NCI-H2196 (cell line): ENCODE measurements around the gene EMILIN3.

Source experiments
- DNase-seq: peaks from one replicate; lab custom pipeline; 2025; ENCODE audit not compliant: unreplicated experiment; lab: John Stamatoyannopoulos, UW

Gene EMILIN3

GRCh38 chr20:41392871-41393704 is 26.5 kb upstream of the EMILIN3 start:
- DNase-seq = no peak

DNA sequence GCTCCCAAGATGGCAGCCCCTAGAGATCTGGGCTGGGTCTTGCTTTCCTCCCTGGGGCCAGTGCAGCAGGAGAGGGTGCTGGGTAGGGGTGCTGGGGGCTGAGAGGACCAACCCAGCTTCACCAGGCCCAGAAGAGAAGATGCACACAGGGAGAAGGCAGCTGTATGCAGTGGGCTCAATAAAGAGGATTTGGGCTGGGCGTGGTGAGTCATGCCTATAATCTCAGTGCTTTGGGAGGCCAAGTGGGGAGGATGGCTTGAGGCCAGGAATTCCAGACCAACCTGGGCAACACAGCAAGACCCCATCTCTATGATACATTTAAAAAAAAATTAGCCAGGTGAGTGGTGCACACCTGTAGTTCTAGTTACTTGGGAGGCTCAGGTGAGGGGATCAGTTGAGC is 25.7 kb upstream of the EMILIN3 start:
- no peak for DNase-seq

GRCh38 chr20:41391587-41392001 is 25.0 kb upstream of the EMILIN3 start:
- no peak for DNase-seq

DNA sequence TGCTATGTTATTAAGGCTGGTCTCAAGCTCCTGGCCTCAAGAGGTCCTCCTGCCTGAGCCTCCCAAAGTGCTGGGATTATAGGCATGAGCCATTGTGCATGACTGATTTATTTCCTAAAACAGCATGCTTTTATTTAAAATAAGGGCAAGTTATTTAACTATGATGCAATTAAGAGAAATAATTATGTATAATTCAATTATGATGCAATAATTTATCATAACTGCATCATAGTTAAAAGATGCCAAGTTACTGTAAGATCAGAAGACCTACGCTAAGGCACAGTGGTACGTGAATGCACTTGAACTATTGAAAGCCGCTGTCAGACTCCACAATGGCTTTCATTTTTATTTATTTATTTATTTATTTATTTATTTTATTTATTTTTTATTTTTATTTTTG is 24.3 kb upstream of the EMILIN3 start:
- no peak for DNase-seq

DNA sequence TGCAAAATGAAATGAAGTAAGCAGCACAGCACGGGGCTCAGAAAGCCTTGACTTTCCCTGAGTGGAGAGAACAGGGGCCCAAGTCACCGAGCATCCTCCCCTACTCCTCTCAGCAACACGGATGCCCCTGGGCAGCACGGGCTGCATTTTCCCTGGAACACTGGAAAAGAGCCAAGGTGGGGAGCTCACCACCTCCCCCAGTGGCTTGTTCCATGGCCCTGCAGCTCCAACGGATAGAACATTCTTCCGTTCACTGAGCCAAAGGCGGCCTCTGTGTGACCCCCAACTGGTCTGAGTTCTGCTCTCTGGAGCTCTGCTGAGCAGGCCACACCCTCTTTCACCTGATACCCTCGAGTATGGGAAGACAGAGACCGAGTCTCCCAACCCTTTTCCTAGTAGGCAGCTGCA is 20.8 kb upstream of the EMILIN3 start:
- no peak for DNase-seq

GRCh38 chr20:41386502-41387427 is 20.1 kb upstream of the EMILIN3 start:
- no peak for DNase-seq

GRCh38 chr20:41382791-41383305 is 16.2 kb upstream of the EMILIN3 start:
- no peak for DNase-seq

- no peak for DNase-seq
Measured at GRCh38 chr20:41380551-41381193, 14.1 kb upstream of the EMILIN3 start.

GRCh38 chr20:41379551-41379950 is 12.9 kb upstream of the EMILIN3 start:
- no peak for DNase-seq

- no peak for DNase-seq
Measured at GRCh38 chr20:41377275-41377674, 10.7 kb upstream of the EMILIN3 start.

DNA sequence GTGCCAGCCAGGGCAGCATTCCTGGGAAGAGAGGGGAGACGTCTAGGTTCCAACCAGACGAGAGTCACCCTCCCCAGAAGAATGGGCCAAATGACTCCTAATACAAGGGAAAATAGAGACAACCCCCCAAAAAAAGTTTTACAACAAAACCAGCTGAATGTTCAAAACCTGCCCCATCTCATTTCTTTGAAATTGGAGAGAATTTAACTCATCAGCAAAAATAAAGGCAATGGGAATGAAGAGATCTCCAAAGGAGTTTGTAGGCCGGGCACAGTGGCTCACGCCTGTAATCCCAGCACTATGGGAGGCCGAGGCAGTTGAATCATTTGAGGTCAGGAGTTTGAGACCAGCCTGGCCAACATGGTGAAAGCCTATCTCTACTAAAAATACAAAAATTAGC is 9.7 kb upstream of the EMILIN3 start:
- DNase-seq = no peak

DNA sequence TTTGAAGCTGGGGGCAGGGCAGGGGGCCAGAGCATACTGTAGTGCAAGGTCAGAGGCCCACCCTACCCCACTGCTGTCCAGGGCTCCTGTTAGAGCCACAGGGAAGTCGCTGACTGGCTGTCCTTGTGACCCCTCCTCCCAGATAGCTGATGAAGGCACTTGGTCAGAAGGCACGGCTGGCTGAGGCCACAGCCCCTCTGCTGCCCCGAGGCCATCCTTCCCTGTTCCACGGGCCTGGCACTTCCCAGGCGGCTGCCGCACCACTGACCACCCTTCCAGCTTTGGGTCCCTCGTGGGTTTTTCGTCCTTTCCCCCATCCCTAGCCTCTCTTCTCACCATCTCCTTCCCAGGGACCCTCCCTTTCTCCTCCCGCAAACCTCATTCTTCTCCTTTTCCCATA is 9.2 kb upstream of the EMILIN3 start:
- DNase-seq = no peak

GRCh38 chr20:41373931-41374920 is 7.6 kb upstream of the EMILIN3 start:
- DNase-seq = no peak

DNA sequence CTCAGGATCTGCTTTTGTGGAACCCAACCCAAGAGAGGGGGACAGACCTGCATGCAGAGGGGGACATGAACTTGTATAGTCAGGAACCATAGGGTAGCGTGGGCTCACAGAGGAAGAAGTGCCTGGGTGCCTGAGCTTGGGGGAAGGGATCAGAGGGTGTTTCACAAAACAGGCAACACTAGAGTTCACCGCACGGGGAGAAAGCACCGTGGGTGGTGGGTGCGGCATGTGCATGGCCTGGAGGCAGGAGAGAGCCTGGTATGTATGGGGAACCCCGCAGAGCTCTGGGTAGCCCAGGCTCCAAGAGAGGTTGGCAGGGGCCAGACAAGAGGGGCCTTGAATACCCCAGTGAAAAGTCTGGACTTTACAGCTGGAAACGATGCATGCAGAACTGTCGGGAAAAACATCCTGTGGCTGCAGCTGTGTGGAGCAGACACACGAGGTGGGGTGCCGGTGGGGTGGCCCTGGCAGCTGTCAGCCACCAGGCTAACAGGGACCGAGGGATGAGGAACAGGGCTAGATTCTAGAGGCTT is 6.7 kb upstream of the EMILIN3 start:
- DNase-seq = no peak

- no peak for DNase-seq
Measured at GRCh38 chr20:41371371-41371770, 4.8 kb upstream of the EMILIN3 start.

- no peak for DNase-seq
Measured at GRCh38 chr20:41370176-41370575, 3.6 kb upstream of the EMILIN3 start.

DNA sequence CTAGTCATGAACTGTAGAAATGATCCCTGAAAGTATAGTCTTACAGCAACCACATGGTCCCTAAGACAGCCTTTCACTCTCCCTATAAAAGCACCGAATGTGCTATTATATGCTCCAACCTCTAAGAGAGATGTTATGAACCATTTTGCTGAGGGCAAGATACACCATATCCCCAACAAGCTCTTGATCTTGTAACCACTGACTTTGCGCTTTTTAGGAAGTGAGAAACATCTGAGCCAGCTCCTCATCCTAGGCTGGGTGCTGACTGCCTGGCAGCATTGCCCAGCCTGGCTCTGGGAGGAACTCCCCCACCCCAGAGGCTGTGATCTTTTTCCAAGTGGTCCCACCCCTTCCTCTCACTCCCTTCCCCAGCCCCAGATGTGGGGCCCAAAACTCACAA is 3.1 kb upstream of the EMILIN3 start:
- no peak for DNase-seq

DNA sequence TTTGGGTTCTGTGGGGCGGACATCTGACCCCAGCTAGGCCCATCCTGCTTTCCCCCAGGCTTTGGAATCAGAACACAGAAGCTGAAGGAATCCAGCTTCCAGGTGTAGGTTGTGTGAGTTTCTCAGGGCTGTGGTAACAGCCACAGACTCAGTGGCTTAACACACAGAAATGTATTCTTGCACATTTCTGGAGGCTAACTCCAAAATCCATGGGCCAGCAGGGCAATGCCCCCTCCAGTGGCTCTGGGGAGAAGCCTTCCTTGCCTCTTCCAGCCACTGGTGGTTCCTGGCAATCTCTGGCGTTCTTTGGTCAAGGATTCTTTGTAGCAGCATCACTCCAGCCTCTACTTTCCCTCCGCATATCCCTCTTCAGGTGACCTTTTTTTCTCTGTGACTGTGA is 1.3 kb upstream of the EMILIN3 start:
- no peak for DNase-seq

DNA sequence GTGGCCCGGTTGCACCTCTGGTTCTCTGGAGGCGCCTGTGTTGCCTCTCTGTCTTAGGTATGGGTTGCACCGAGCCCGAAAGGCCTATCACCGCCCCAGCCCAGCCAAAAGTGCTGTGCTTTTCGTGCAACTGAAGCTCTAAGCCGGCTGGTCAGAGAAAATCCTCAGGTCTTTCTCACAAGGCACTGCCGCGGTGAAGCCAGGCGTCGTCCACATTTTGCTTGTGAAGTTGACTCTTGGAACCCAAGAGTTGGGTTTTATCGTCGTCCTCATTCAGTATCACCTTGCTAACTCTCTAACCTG is 726 bp upstream of the EMILIN3 start:
- no peak for DNase-seq
